ENCODE results near the gene G6PC3. TPM values are rescaled to one million over a fixed set of nuclear protein-coding genes. Genes with fewer than 3 reads are reported as not detected.
"Not testable (repeated sequence)": the region's sequence is repeated elsewhere in the genome, so short reads cannot be mapped to it uniquely, and the experiment has no call there.

The G6PC3 gene
- total RNA-seq, 1 experiment from 2014 or later = 59.6 TPM

- DNase-seq = no peak
- Histone ChIP-seq H3K9me3 (ENCODE audit: low read length) (no peaks in the 10 kb centered on the region), H3K27me3 (ENCODE audit: low read length) (no peaks in the 10 kb centered on the region), H3K36me3 (ENCODE audit: insufficient read depth, low read length) (no peaks in the 10 kb centered on the region), H3K79me2 (ENCODE audit: low read length) (no peaks in the 10 kb centered on the region), H3K4me2 (ENCODE audit: low read depth, low read length, poor library complexity, severe bottlenecking) (no peak overlapping the region), H3K27ac (ENCODE audit: low read length) (no peak overlapping the region), H3K4me1 (ENCODE audit: low read length) (peaks cover 8% of the 10 kb centered on the region), H3K4me3 (ENCODE audit: low read length) (no peak overlapping the region), H4K20me1 (ENCODE audit: insufficient read depth, low read depth, low read length) (peaks cover 29% of the 10 kb centered on the region; the same call in 1 of the 2 replicates), H3K9ac (ENCODE audit: low read length) (no peak overlapping the region), H2AFZ (ENCODE audit: low read length) (no peak overlapping the region), H3K9me2 (replicated peaks; ENCODE audit: insufficient read depth, low read length) (no peaks in the 10 kb centered on the region)
Measured at GRCh38 chr17:44118427-44119050, 48.0 kb downstream of the G6PC3 start.

DNA sequence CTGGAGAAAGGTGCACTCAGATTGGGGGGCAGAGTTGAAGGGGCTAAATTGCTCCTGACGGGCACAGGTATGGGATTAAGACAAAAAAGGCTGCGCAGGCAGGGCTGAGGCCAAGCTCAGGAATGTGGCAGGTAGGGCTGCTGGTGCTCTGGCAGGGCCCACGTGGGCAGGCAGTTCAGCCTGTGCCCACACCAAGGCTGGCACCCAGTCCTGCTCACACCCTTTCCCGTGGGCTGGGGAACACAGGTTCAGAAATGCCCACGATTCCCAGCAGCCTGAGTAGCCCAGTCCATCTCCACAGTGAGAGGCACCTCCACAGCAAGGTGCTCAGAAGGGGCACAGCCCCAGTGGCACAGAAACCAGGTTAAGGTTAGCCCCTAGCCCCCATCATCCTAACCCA is 48.5 kb downstream of the G6PC3 start:
- Histone ChIP-seq H3K79me2 (ENCODE audit: low read length) (no peaks in the 10 kb centered on the region), H3K9ac (ENCODE audit: low read length) (no peak overlapping the region), H3K4me3 (ENCODE audit: low read length) (no peak overlapping the region), H3K9me3 (ENCODE audit: low read length) (no peaks in the 10 kb centered on the region), H3K4me1 (ENCODE audit: low read length) (peaks cover 11% of the 10 kb centered on the region), H2AFZ (ENCODE audit: low read length) (no peak overlapping the region), H3K27ac (ENCODE audit: low read length) (no peak overlapping the region), H3K36me3 (ENCODE audit: insufficient read depth, low read length) (no peaks in the 10 kb centered on the region), H3K4me2 (ENCODE audit: low read depth, low read length, poor library complexity, severe bottlenecking) (no peak overlapping the region), H3K9me2 (replicated peaks; ENCODE audit: insufficient read depth, low read length) (no peaks in the 10 kb centered on the region), H3K27me3 (ENCODE audit: low read length) (no peaks in the 10 kb centered on the region), H4K20me1 (ENCODE audit: insufficient read depth, low read depth, low read length) (peaks cover 29% of the 10 kb centered on the region; the same call in 1 of the 2 replicates)
- DNase-seq = no peak

GRCh38 chr17:44119798-44120197 is 49.3 kb downstream of the G6PC3 start:
- no peaks in the 10 kb centered on the region for H3K27me3 ChIP-seq (ENCODE audit: low read length)

DNA sequence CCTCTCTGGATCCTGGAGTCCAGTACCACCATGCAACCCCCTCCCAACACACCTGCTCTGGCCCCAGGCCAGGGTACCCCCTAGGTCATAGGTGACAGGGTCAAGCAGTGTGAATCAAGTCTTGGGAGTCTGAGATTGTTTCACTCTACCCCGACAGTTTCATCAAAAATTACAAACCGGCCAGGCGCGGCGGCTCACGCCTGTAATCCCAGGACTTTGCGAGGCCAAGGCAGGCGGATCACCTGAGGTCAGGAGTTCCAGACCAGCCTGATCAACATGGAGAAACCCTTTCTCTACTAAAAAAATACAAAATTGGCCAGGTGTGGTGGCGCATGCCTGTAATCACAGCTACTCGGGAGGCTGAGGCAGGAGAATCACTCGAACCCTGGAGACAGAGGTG is 49.7 kb downstream of the G6PC3 start:
- not testable (repeated sequence) for H3K4me2 ChIP-seq (ENCODE audit: low read depth, low read length, poor library complexity, severe bottlenecking); H2AFZ ChIP-seq (ENCODE audit: low read length); H3K9me2 ChIP-seq (replicated peaks; ENCODE audit: insufficient read depth, low read length); DNase-seq; H3K9ac ChIP-seq (ENCODE audit: low read length); H3K4me3 ChIP-seq (ENCODE audit: low read length); H3K27ac ChIP-seq (ENCODE audit: low read length); H3K9me3 ChIP-seq (ENCODE audit: low read length); H3K36me3 ChIP-seq (ENCODE audit: insufficient read depth, low read length); H3K79me2 ChIP-seq (ENCODE audit: low read length); H3K27me3 ChIP-seq (ENCODE audit: low read length)
- peaks cover 29% of the 10 kb centered on the region; the same call in 1 of the 2 replicates for H4K20me1 ChIP-seq (ENCODE audit: insufficient read depth, low read depth, low read length)
- peaks cover 16% of the 10 kb centered on the region for H3K4me1 ChIP-seq (ENCODE audit: low read length)

More at GRCh38 chr17:44119798-44120197, 49.3 kb downstream of the G6PC3 start:
- H2AFZ ChIP-seq (ENCODE audit: low read length) = no peak overlapping the region
- no peaks in the 10 kb centered on the region for H3K79me2 ChIP-seq (ENCODE audit: low read length)
- H3K4me3 ChIP-seq (ENCODE audit: low read length) = no peak overlapping the region
- no peak overlapping the region for H3K27ac ChIP-seq (ENCODE audit: low read length)
- no peaks in the 10 kb centered on the region for H3K9me3 ChIP-seq (ENCODE audit: low read length)
- no peak overlapping the region for H3K9ac ChIP-seq (ENCODE audit: low read length)
- H3K4me1 ChIP-seq (ENCODE audit: low read length) = peaks cover 16% of the 10 kb centered on the region
- no peak overlapping the region for H3K4me2 ChIP-seq (ENCODE audit: low read depth, low read length, poor library complexity, severe bottlenecking)
- no peak for DNase-seq
- no peaks in the 10 kb centered on the region for H3K36me3 ChIP-seq (ENCODE audit: insufficient read depth, low read length)
- peaks cover 29% of the 10 kb centered on the region; the same call in 1 of the 2 replicates for H4K20me1 ChIP-seq (ENCODE audit: insufficient read depth, low read depth, low read length)
- no peaks in the 10 kb centered on the region for H3K9me2 ChIP-seq (replicated peaks; ENCODE audit: insufficient read depth, low read length)

- Histone ChIP-seq H3K4me3 (ENCODE audit: low read length) (no peak overlapping the region), H3K9me2 (replicated peaks; ENCODE audit: insufficient read depth, low read length) (no peaks in the 10 kb centered on the region), H3K36me3 (ENCODE audit: insufficient read depth, low read length) (no peaks in the 10 kb centered on the region), H3K4me1 (ENCODE audit: low read length) (peaks cover 16% of the 10 kb centered on the region), H3K27ac (ENCODE audit: low read length) (no peak overlapping the region), H3K9me3 (ENCODE audit: low read length) (no peaks in the 10 kb centered on the region), H3K27me3 (ENCODE audit: low read length) (no peaks in the 10 kb centered on the region), H3K79me2 (ENCODE audit: low read length) (no peaks in the 10 kb centered on the region), H2AFZ (ENCODE audit: low read length) (no peak overlapping the region), H3K9ac (ENCODE audit: low read length) (no peak overlapping the region), H3K4me2 (ENCODE audit: low read depth, low read length, poor library complexity, severe bottlenecking) (no peak overlapping the region), H4K20me1 (ENCODE audit: insufficient read depth, low read depth, low read length) (peaks cover 29% of the 10 kb centered on the region; the same call in 1 of the 2 replicates)
- no peak for DNase-seq
Measured at GRCh38 chr17:44120851-44121605, 50.5 kb downstream of the G6PC3 start.

- Histone ChIP-seq H3K36me3 (ENCODE audit: insufficient read depth, low read length) (no peaks in the 10 kb centered on the region), H3K27me3 (ENCODE audit: low read length) (no peaks in the 10 kb centered on the region), H2AFZ (ENCODE audit: low read length) (no peak overlapping the region), H3K79me2 (ENCODE audit: low read length) (no peaks in the 10 kb centered on the region), H3K4me1 (ENCODE audit: low read length) (peaks cover 16% of the 10 kb centered on the region), H3K9ac (ENCODE audit: low read length) (peak overlapping the region; percentile 75), H3K9me2 (replicated peaks; ENCODE audit: insufficient read depth, low read length) (no peaks in the 10 kb centered on the region), H4K20me1 (ENCODE audit: insufficient read depth, low read depth, low read length) (peaks cover 23% of the 10 kb centered on the region; the same call in 1 of the 2 replicates), H3K4me3 (ENCODE audit: low read length) (peak overlapping the region; percentile 74), H3K27ac (ENCODE audit: low read length) (no peak overlapping the region), H3K4me2 (ENCODE audit: low read depth, low read length, poor library complexity, severe bottlenecking) (peak overlapping the region; percentile 82), H3K9me3 (ENCODE audit: low read length) (no peaks in the 10 kb centered on the region)
- DNase-seq = no peak
Measured at GRCh38 chr17:44121997-44122815, 51.7 kb downstream of the G6PC3 start.

DNA sequence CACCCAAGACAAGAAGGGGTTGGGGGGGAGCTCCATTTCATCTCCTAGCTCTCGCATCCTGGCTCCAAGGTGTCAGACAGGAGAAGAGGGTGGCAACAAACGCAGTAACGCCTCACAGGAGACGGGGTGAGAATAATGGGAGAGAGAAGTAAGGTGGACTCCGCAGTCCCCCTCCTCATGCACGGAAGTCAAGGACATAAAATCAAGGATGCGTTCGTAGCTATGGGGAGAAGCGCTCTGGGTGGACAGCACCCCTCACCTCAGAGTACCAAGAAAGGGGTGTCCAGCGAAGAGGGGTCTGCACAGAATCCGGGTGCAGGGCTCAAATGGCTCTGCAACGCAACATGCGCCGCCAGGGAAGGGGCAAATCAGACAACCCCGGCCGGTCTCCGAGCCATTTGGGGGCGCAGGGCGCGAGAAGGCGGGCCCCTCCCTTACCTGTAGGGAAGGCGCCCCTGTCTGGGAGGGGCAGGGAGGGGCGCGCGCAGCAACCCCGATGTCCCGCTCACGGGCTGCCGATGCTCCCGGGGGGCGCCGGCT is 52.4 kb downstream of the G6PC3 start:
- Histone ChIP-seq H4K20me1 (ENCODE audit: insufficient read depth, low read depth, low read length) (peaks cover 22% of the 10 kb centered on the region; the same call in 1 of the 2 replicates), H3K36me3 (ENCODE audit: insufficient read depth, low read length) (no peaks in the 10 kb centered on the region), H3K9me2 (replicated peaks; ENCODE audit: insufficient read depth, low read length) (no peaks in the 10 kb centered on the region), H3K79me2 (ENCODE audit: low read length) (no peaks in the 10 kb centered on the region), H3K9ac (ENCODE audit: low read length) (peak overlapping the region; percentile 75), H3K27ac (ENCODE audit: low read length) (no peak overlapping the region), H3K4me1 (ENCODE audit: low read length) (peaks cover 16% of the 10 kb centered on the region), H3K4me3 (ENCODE audit: low read length) (peak overlapping the region; percentile 74), H2AFZ (ENCODE audit: low read length) (peak overlapping the region; percentile 57; the same call in 1 of the 2 replicates), H3K9me3 (ENCODE audit: low read length) (no peaks in the 10 kb centered on the region), H3K4me2 (ENCODE audit: low read depth, low read length, poor library complexity, severe bottlenecking) (peak overlapping the region; percentile 82), H3K27me3 (ENCODE audit: low read length) (no peaks in the 10 kb centered on the region)
- peak; percentile 51 for DNase-seq
